ENCODE measurements around the gene TDRD12.

TDRD12 gene

DNA sequence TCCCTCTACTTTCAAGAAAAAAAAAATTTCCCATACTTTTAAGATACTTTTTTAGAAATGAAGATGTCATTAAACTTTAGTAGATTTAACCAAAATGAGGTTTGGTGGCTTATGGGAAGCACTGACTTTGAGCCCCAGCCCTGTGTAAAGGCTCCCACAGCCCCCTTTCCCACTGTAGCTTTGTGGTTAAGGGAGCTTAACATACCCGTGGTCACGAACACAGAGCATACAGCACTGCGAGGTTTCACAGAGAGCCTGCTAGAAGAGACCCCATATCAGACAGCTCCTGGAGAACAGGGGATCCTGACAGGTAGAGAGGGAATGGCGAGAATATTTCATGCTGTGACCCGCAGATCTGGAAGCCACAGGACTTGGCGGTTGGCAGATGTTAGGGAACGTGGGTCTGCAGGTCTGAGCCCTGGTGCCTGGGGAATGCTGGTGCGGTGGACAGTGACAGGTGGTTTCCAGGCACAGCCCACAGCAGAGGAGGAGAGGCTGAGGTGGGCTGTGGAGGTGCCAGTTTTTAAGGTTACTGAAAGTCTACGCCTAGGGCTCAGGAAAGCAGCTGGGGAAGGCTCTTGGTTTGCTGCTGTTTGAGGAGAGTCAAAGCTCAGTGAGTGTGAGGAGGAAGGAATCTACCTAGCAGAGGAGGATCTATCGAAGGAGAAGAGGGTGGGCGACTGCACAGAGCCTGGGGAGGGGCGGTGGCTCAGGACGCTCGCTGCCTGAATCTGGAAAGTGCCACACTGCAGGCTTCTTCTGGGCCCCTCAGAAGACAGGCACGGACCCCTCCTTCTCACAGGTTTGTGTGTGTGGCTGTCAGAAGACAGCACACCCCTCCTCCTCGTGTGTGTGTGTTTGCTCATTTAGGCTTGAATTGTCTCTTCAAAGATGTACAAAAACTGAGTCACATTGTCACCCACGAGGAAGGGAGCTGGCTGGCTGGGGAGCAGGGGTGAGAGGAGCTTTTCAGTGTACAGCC lies 100.1 kb downstream of the TDRD12 start (continued):
- TF ChIP-seq, protein P1, sequence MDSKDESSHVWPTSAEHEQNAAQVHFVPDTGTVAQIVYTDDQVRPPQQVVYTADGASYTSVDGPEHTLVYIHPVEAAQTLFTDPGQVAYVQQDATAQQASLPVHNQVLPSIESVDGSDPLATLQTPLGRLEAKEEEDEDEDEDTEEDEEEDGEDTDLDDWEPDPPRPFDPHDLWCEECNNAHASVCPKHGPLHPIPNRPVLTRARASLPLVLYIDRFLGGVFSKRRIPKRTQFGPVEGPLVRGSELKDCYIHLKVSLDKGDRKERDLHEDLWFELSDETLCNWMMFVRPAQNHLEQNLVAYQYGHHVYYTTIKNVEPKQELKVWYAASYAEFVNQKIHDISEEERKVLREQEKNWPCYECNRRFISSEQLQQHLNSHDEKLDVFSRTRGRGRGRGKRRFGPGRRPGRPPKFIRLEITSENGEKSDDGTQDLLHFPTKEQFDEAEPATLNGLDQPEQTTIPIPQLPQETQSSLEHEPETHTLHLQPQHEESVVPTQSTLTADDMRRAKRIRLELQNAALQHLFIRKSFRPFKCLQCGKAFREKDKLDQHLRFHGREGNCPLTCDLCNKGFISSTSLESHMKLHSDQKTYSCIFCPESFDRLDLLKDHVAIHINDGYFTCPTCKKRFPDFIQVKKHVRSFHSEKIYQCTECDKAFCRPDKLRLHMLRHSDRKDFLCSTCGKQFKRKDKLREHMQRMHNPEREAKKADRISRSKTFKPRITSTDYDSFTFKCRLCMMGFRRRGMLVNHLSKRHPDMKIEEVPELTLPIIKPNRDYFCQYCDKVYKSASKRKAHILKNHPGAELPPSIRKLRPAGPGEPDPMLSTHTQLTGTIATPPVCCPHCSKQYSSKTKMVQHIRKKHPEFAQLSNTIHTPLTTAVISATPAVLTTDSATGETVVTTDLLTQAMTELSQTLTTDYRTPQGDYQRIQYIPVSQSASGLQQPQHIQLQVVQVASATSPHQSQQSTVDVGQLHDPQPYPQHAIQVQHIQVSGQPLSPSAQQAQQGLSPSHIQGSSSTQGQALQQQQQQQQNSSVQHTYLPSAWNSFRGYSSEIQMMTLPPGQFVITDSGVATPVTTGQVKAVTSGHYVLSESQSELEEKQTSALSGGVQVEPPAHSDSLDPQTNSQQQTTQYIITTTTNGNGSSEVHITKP (tag by site-specific recombination; IDR thresholded peaks at IDR 0.05): peak; percentile 38; the same call in 1 of the 2 replicates
- TF ChIP-seq ZNF600 (tag by site-specific recombination; IDR thresholded peaks at IDR 0.05): peak; percentile 38; the same call in 1 of the 2 replicates
- no peak for TF ChIP-seq ZBTB1 (tag by site-specific recombination; IDR thresholded peaks at IDR 0.05)
- TF ChIP-seq ZBTB20 (tag by site-specific recombination; IDR thresholded peaks at IDR 0.05): no peak
- no peak for TF ChIP-seq ZNF10 (tag by site-specific recombination; IDR thresholded peaks at IDR 0.05)
- TF ChIP-seq ZNF37A (tag by site-specific recombination; IDR thresholded peaks at IDR 0.05): no peak
- no peak for TF ChIP-seq RBAK (tag by site-specific recombination; IDR thresholded peaks at IDR 0.05)
- no peak for TF ChIP-seq GLIS2 (tag by site-specific recombination; IDR thresholded peaks at IDR 0.05)
- no peak for TF ChIP-seq ZNF510 (tag by site-specific recombination; IDR thresholded peaks at IDR 0.05; ENCODE audit: insufficient replicate concordance)
- no peak for TF ChIP-seq SP7 (tag by site-specific recombination; IDR thresholded peaks at IDR 0.05)
- TF ChIP-seq ZNF24 (tag by site-specific recombination; IDR thresholded peaks at IDR 0.05): no peak
- TF ChIP-seq ZNF404 (tag by site-specific recombination; IDR thresholded peaks at IDR 0.05): no peak
- TF ChIP-seq ZNF184 (tag by site-specific recombination; IDR thresholded peaks at IDR 0.05): no peak

DNA sequence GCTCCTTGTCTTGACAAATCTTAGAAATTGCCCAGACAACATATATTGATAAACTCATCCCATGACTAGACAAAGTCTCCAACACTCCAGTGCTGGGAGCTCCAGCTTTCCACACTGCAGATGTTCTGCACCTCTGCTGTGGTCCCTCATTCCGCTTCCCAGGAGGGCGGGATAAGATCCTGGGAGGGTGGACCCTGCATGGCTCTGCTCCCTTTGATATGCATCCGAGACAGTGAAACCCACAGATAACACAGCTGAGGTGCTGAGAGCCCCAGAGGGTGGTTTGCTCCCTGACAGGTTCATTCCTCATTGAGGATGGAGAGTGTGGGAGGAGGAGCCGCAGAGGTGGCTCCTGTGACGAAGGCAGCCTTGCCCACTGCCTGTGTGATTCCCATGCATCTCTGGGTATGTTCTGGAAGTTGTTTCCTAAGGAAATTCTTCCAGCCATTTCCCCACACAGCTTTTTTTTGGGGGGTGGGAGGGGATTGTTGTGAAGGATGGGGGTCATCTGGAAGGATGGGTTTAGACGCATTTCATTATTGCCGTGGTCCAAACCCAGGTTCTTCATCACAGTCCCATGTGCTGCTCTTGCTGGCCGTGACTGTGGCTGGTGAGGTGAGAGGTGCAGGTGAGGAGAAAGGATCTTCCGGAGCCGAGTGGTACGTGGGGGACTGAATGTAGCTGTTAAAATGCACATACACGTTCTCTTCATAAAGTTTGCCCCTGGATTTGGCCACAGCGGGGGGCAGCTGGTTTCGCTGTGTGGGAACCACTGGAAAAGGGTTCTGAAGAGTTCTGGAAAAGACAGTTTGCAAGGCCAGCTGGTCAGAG lies 103.6 kb downstream of the TDRD12 start:
- TF ChIP-seq ZIC2 (tag by site-specific recombination; IDR thresholded peaks at IDR 0.05) (0 out of 2 replicates have a peak, but pooled peaks have one; percentile 35), ZFHX2 (tag by site-specific recombination; conservative IDR thresholded peaks at IDR 0.05) (0 out of 2 replicates have a peak, but pooled peaks have one; percentile 10), ZNF394 (tag by site-specific recombination; IDR thresholded peaks at IDR 0.05; ENCODE audit: borderline replicate concordance) (no peak), ZBTB48 (tag by site-specific recombination; IDR thresholded peaks at IDR 0.05) (no peak), ZNF391 (tag by site-specific recombination; IDR thresholded peaks at IDR 0.05; ENCODE audit: borderline replicate concordance, low read depth) (no peak), ZBTB8A (tag by site-specific recombination; IDR thresholded peaks at IDR 0.05) (no peak), ZNF558 (tag by site-specific recombination; IDR thresholded peaks at IDR 0.05) (no peak)
- TF ChIP-seq, protein P2, sequence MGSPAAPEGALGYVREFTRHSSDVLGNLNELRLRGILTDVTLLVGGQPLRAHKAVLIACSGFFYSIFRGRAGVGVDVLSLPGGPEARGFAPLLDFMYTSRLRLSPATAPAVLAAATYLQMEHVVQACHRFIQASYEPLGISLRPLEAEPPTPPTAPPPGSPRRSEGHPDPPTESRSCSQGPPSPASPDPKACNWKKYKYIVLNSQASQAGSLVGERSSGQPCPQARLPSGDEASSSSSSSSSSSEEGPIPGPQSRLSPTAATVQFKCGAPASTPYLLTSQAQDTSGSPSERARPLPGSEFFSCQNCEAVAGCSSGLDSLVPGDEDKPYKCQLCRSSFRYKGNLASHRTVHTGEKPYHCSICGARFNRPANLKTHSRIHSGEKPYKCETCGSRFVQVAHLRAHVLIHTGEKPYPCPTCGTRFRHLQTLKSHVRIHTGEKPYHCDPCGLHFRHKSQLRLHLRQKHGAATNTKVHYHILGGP (tag by site-specific recombination; IDR thresholded peaks at IDR 0.05): no peak
- TF ChIP-seq, protein P3, sequence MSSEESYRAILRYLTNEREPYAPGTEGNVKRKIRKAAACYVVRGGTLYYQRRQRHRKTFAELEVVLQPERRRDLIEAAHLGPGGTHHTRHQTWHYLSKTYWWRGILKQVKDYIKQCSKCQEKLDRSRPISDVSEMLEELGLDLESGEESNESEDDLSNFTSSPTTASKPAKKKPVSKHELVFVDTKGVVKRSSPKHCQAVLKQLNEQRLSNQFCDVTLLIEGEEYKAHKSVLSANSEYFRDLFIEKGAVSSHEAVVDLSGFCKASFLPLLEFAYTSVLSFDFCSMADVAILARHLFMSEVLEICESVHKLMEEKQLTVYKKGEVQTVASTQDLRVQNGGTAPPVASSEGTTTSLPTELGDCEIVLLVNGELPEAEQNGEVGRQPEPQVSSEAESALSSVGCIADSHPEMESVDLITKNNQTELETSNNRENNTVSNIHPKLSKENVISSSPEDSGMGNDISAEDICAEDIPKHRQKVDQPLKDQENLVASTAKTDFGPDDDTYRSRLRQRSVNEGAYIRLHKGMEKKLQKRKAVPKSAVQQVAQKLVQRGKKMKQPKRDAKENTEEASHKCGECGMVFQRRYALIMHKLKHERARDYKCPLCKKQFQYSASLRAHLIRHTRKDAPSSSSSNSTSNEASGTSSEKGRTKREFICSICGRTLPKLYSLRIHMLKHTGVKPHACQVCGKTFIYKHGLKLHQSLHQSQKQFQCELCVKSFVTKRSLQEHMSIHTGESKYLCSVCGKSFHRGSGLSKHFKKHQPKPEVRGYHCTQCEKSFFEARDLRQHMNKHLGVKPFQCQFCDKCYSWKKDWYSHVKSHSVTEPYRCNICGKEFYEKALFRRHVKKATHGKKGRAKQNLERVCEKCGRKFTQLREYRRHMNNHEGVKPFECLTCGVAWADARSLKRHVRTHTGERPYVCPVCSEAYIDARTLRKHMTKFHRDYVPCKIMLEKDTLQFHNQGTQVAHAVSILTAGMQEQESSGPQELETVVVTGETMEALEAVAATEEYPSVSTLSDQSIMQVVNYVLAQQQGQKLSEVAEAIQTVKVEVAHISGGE (tag by site-specific recombination; conservative IDR thresholded peaks at IDR 0.05; ENCODE audit: low read depth): no peak
- TF ChIP-seq, protein P4, sequence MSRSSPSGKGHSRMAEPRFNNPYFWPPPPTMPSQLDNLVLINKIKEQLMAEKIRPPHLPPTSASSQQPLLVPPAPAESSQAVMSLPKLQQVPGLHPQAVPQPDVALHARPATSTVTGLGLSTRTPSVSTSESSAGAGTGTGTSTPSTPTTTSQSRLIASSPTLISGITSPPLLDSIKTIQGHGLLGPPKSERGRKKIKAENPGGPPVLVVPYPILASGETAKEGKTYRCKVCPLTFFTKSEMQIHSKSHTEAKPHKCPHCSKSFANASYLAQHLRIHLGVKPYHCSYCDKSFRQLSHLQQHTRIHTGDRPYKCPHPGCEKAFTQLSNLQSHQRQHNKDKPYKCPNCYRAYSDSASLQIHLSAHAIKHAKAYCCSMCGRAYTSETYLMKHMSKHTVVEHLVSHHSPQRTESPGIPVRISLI (tag by site-specific recombination; IDR thresholded peaks at IDR 0.05): no peak
- no peaks in the 10 kb centered on the region for H3K9me3 ChIP-seq (ENCODE audit: control insufficient read depth, insufficient read depth, low read depth, low read length)
- peaks cover 3% of the 10 kb centered on the region; the same call in 1 of the 2 replicates for H3K4me1 ChIP-seq (ENCODE audit: control insufficient read depth, insufficient read depth, low read length)
- POLR2A ChIA-PET: interaction anchor here (0.6 kb wide), 1 partner anchor 245 kb away, joined by 3 read pairs; no protein-coding TSS in a partner anchor
- H3K27ac ChIP-seq (ENCODE audit: extremely low read depth, low read depth, low read length): no peak overlapping the region
- CTCF ChIA-PET: interaction anchor here (0.6 to 1.2 kb wide), 2 partner anchors 12 to 359 kb away, joined by 3 to 4 read pairs; no protein-coding TSS in a partner anchor
- H3K4me3 ChIP-seq (ENCODE audit: low read depth, low read length): no peak overlapping the region
- no peaks in the 10 kb centered on the region for H3K36me3 ChIP-seq (ENCODE audit: control insufficient read depth in 2 of 2, insufficient read depth in 1 of 2, low read length in 2 of 2)
